ENCODE data around the gene TM9SF1.

Gene TM9SF1

GRCh38 chr14:24160499-24160849, 34.8 kb downstream of the TM9SF1 start:
- DNase-seq (ENCODE audit: low spot score) = no peak
- TF ChIP-seq CTCF (IDR thresholded peaks at IDR 0.05; ENCODE audit: extremely low read depth, missing control alignments) = no peak

- TF ChIP-seq CTCF (IDR thresholded peaks at IDR 0.05; ENCODE audit: extremely low read depth, missing control alignments) = no peak
- DNase-seq (ENCODE audit: low spot score) = no peak
These were observed 35.3 kb downstream of the TM9SF1 start for GRCh38 chr14:24159777-24160498.

GRCh38 chr14:24157331-24157730, 37.9 kb downstream of the TM9SF1 start:
- TF ChIP-seq CTCF (IDR thresholded peaks at IDR 0.05; ENCODE audit: extremely low read depth, missing control alignments) = no peak
- DNase-seq (ENCODE audit: low spot score) = no peak

- DNase-seq (ENCODE audit: low spot score) = no peak
- TF ChIP-seq CTCF (IDR thresholded peaks at IDR 0.05; ENCODE audit: extremely low read depth, missing control alignments) = no peak
These were observed 38.4 kb downstream of the TM9SF1 start for GRCh38 chr14:24156840-24157239.

GRCh38 chr14:24155100-24155499, 40.1 kb downstream of the TM9SF1 start:
- no peak for DNase-seq (ENCODE audit: low spot score)
- no peak for TF ChIP-seq CTCF (IDR thresholded peaks at IDR 0.05; ENCODE audit: extremely low read depth, missing control alignments)

GRCh38 chr14:24151404-24152080, 43.7 kb downstream of the TM9SF1 start:
- DNase-seq (ENCODE audit: low spot score) = no peak
- TF ChIP-seq CTCF (IDR thresholded peaks at IDR 0.05; ENCODE audit: extremely low read depth, missing control alignments) = no peak

GRCh38 chr14:24150993-24151392, 44.2 kb downstream of the TM9SF1 start:
- no peak for DNase-seq (ENCODE audit: low spot score)
- no peak for TF ChIP-seq CTCF (IDR thresholded peaks at IDR 0.05; ENCODE audit: extremely low read depth, missing control alignments)

All from GM20000 (cell line).